SU-DHL-6 (cell line): Measurements from ENCODE around the gene UBE2E2.

Experiments used
- EZH2phosphoT487 ChIP-seq: fragments of 200-600 bp; sonication (generic), shearing (Covaris generic); conservative IDR thresholded peaks from 2 replicates; pipeline ENCODE4 v1.6.1; 2018; ENCODE audit warnings: mild to moderate bottlenecking, antibody characterized with exemption, low read length, moderate library complexity, mixed read lengths
- TF ChIP-seq, protein P1 (sequence below): fragments of 200-600 bp; sonication (generic); IDR thresholded peaks from one replicate; pipeline ENCODE4 v1.5.1; 2017; ENCODE audit warnings: antibody characterized with exemption, mild to moderate bottlenecking, low read length, moderate library complexity; ENCODE audit not compliant: insufficient read depth, poor library complexity, severe bottlenecking

DNA sequence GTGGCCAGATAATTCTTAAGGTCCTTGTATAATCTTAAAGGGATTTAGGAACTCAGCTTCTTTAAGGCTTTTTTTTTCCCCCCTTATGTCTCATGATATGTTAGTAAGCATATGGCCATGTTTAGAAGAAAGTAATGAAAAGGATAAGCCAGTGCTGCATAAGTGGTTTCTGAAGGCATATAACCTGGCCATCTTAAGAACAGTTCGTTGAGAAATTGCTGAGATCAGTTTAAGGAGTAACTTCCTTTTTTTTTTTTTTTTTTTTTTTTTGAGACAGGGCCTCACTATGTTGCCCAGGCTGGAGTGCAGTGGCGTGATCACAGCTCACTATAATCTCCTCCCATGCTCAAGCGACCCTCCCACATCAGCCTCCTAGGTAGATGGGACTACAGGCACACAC is 51.7 kb downstream of the UBE2E2 start:
- TF ChIP-seq, protein P1, sequence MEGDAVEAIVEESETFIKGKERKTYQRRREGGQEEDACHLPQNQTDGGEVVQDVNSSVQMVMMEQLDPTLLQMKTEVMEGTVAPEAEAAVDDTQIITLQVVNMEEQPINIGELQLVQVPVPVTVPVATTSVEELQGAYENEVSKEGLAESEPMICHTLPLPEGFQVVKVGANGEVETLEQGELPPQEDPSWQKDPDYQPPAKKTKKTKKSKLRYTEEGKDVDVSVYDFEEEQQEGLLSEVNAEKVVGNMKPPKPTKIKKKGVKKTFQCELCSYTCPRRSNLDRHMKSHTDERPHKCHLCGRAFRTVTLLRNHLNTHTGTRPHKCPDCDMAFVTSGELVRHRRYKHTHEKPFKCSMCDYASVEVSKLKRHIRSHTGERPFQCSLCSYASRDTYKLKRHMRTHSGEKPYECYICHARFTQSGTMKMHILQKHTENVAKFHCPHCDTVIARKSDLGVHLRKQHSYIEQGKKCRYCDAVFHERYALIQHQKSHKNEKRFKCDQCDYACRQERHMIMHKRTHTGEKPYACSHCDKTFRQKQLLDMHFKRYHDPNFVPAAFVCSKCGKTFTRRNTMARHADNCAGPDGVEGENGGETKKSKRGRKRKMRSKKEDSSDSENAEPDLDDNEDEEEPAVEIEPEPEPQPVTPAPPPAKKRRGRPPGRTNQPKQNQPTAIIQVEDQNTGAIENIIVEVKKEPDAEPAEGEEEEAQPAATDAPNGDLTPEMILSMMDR = no peak
- no peak for TF ChIP-seq EZH2phosphoT487
